ENCODE results near the gene FAM236C. TPM values are rescaled to one million over a fixed set of nuclear protein-coding genes. Genes with fewer than 3 reads are reported as not detected.
A peak's percentile ranks its signal among the peaks of the same experiment; 100 is the strongest.
"Not testable (repeated sequence)": the region's sequence is repeated elsewhere in the genome, so short reads cannot be mapped to it uniquely, and the experiment has no call there.

Gene FAM236C
- total and polyA plus RNA-seq, 7 experiments from 2014 or later: not detected

DNA sequence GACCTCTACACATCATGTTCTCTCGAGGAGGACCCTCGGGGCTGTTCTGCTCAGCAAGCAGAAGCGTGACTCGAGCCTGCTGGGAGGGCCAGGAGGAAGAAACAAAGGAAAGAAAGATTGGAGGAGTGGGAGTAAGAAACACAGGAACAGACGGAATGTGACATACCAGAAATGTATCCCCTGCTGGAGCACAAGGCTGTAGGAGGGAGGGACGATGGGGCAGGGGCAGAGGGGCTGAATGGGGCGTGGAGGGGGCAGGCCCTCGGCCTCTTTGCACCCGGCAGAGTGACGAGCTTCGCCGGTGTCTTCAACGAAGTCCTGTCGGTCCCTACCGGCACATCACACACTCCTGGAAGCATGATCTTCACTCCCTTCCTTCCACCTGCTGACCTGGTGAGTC is 25.5 kb downstream of the FAM236C start, which contains the start of gene FAM236A:
Gene FAM236A, plus strand, starts transcription at position 301 of the 400 bp plus-strand sequence. Its CDS starts 57 bp downstream, at position 358.
- H3K9me3 ChIP-seq (ENCODE audit: control insufficient read depth in 2 of 3, low read length in 3 of 3); H3K36me3 Mint-ChIP-seq; CTCF ChIA-PET; H3K27me3 Mint-ChIP-seq; H3K4me1 ChIP-seq (ENCODE audit: control insufficient read depth in 2 of 2, insufficient read depth in 2 of 2, low read length in 2 of 2); intact Hi-C loops (cut with micrococcal nuclease); H3K27ac Mint-ChIP-seq; H3K4me3 ChIP-seq (ENCODE audit: low read length); H3K9me3 Mint-ChIP-seq; H3K27ac ChIP-seq (ENCODE audit: low read depth, low read length); POLR2A ChIA-PET; H3K36me3 ChIP-seq (ENCODE audit: control insufficient read depth in 2 of 3, insufficient read depth in 3 of 3, low read length in 3 of 3); ATAC-seq; DNase-seq; H3K27me3 ChIP-seq (ENCODE audit: control insufficient read depth in 2 of 2, insufficient read depth in 2 of 2, low read length in 2 of 2); H3K4me1 Mint-ChIP-seq; H3K4me3 Mint-ChIP-seq: not testable (repeated sequence)

DNA sequence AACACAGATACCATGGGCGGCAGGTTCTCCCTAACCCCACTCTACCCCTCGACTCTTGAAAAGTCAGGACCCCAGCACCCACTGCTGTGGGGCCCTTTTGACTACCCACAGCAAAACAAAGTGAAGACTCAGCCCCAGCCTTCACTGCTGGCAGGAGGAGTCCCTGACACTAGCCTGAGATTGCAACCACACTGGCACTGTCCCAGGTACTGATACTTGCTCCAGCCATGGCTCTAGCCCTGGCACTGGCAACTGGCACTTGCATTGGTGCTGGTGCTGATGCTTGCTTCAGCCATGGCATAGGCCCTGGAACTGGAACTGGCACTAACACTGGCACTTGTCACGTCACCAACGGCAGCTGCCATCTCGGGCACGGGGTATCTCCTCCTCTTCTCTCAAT is 29.9 kb downstream of the FAM236C start:
- H3K36me3 ChIP-seq (ENCODE audit: control insufficient read depth in 2 of 3, insufficient read depth in 3 of 3, low read length in 3 of 3); H3K27me3 ChIP-seq (ENCODE audit: control insufficient read depth in 2 of 2, insufficient read depth in 2 of 2, low read length in 2 of 2); H3K4me3 Mint-ChIP-seq; intact Hi-C loops (cut with micrococcal nuclease); CTCF ChIA-PET; H3K36me3 Mint-ChIP-seq; H3K27ac Mint-ChIP-seq; H3K4me3 ChIP-seq (ENCODE audit: low read length); ATAC-seq; POLR2A ChIA-PET; H3K27me3 Mint-ChIP-seq; H3K4me1 ChIP-seq (ENCODE audit: control insufficient read depth in 2 of 2, insufficient read depth in 2 of 2, low read length in 2 of 2); H3K9me3 Mint-ChIP-seq; H3K9me3 ChIP-seq (ENCODE audit: control insufficient read depth in 2 of 3, low read length in 3 of 3); H3K4me1 Mint-ChIP-seq; DNase-seq; H3K27ac ChIP-seq (ENCODE audit: low read depth, low read length): not testable (repeated sequence)

DNA sequence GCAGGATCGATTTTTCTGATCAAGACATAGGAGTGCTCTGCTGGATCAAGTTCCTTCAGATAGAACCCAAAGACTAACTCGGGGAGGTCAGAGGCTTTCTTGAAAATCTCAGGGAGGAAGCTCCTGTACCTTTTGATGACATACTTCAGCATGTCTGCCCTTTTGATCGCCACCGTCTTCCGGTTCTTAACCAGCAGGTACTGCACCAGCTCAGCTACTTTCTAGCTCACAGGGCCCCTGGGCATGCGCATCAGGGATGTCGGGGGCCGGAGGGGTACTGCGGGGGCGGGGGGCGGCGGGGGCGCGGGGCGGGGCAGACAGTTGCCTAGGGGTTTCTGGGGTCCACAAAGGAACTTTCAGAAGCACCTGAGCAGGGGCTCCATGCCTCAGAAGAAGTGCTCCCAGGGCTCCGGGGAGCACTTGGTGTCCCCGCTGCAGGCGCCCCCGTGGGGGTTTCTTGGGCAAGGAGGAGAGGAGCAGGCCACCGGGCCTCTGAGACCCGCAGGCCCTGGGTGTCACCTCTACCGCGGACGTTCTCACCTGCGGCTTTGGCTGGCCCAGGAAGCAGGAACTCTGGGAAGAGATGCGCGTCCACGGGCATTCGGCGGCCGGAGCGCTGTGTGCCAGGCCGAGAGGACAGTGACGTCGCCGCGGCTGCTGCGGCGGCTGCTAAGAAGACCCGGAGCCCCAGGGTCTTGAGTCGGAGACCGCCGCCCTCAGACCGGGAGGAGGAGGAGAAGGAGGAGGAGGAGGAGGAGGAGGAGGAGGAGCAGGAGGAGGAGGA is 30.8 kb downstream of the FAM236C start:
- intact Hi-C loops (cut with micrococcal nuclease); H3K4me3 Mint-ChIP-seq; H3K4me1 ChIP-seq (ENCODE audit: control insufficient read depth in 2 of 2, insufficient read depth in 2 of 2, low read length in 2 of 2); H3K9me3 ChIP-seq (ENCODE audit: control insufficient read depth in 2 of 3, low read length in 3 of 3); H3K27me3 ChIP-seq (ENCODE audit: control insufficient read depth in 2 of 2, insufficient read depth in 2 of 2, low read length in 2 of 2); H3K4me1 Mint-ChIP-seq; H3K27ac Mint-ChIP-seq; H3K4me3 ChIP-seq (ENCODE audit: low read length); H3K27ac ChIP-seq (ENCODE audit: low read depth, low read length); DNase-seq; H3K36me3 Mint-ChIP-seq; H3K36me3 ChIP-seq (ENCODE audit: control insufficient read depth in 2 of 3, insufficient read depth in 3 of 3, low read length in 3 of 3); CTCF ChIA-PET; H3K27me3 Mint-ChIP-seq; H3K9me3 Mint-ChIP-seq; POLR2A ChIA-PET: not testable (repeated sequence)
- ATAC-seq: peak; percentile 80

DNA sequence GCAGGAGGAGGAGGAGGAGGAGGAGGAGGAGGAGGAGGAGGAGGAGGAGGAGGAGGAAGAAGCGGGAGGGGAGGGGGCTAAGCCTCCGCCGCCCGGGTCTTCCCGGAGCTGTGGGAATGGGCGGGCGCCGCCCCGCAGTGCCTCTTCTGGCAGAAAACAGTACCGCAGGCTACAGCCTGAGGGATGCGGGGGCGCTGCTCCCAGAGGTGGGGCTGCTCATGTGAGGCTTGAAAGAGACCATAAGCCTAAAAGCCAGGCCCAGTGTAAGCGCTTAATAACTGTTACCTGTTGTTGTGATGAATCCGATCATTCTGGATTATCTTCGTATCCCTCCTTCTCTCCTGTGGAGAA is 31.4 kb downstream of the FAM236C start, which contains the start of gene DMRTC1:
Gene DMRTC1, minus strand, starts transcription at position 19 of the 351 bp plus-strand sequence. CDS start 68,143 bp downstream, outside the sequence.
- H3K27ac Mint-ChIP-seq; DNase-seq; POLR2A ChIA-PET; H3K27ac ChIP-seq (ENCODE audit: low read depth, low read length); H3K4me3 ChIP-seq (ENCODE audit: low read length); H3K4me3 Mint-ChIP-seq; intact Hi-C loops (cut with micrococcal nuclease); H3K9me3 Mint-ChIP-seq; H3K9me3 ChIP-seq (ENCODE audit: control insufficient read depth in 2 of 3, low read length in 3 of 3); CTCF ChIA-PET; H3K36me3 Mint-ChIP-seq; H3K36me3 ChIP-seq (ENCODE audit: control insufficient read depth in 2 of 3, insufficient read depth in 3 of 3, low read length in 3 of 3); H3K4me1 ChIP-seq (ENCODE audit: control insufficient read depth in 2 of 2, insufficient read depth in 2 of 2, low read length in 2 of 2); H3K27me3 Mint-ChIP-seq; H3K27me3 ChIP-seq (ENCODE audit: control insufficient read depth in 2 of 2, insufficient read depth in 2 of 2, low read length in 2 of 2); H3K4me1 Mint-ChIP-seq: not testable (repeated sequence)
- ATAC-seq: peak; percentile 89

DNA sequence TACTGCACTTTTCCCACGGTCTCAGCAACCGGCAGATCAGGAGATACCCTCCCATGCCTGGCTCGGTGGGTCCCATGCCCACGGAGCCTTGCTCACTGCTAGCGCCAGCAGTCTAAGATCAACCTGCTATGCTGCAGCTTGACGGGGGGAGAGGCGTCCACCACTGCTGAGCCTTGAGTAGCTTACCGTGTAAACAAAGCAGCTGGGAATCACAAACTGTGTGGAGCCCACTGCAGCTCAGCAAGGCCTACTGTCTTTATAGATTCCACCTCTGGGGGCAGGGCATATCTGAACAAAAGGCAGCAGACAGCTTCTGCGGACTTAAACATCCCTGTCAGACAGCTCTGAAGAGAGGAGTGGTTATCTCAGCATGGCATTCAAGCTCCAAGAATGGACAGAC is 47.6 kb downstream of the FAM236C start:
- H3K4me3 ChIP-seq (ENCODE audit: low read length); H3K9me3 ChIP-seq (ENCODE audit: control insufficient read depth in 2 of 3, low read length in 3 of 3); ATAC-seq; CTCF ChIA-PET; intact Hi-C loops (cut with micrococcal nuclease); H3K36me3 Mint-ChIP-seq; H3K4me3 Mint-ChIP-seq; H3K27ac Mint-ChIP-seq; H3K4me1 Mint-ChIP-seq; H3K9me3 Mint-ChIP-seq; H3K27me3 Mint-ChIP-seq; H3K4me1 ChIP-seq (ENCODE audit: control insufficient read depth in 2 of 2, insufficient read depth in 2 of 2, low read length in 2 of 2); POLR2A ChIA-PET; H3K27ac ChIP-seq (ENCODE audit: low read depth, low read length); H3K27me3 ChIP-seq (ENCODE audit: control insufficient read depth in 2 of 2, insufficient read depth in 2 of 2, low read length in 2 of 2); H3K36me3 ChIP-seq (ENCODE audit: control insufficient read depth in 2 of 3, insufficient read depth in 3 of 3, low read length in 3 of 3); DNase-seq: not testable (repeated sequence)

Other genes starting within 250 kb of the FAM236C start
- 1 to 10 TPM in 1 of 5 experiments, under 1 TPM in 4; 0.19 to 1.9 (median 0.41) TPM for gene PHKA1, start 198.3 kb upstream of the FAM236C start, total RNA-seq
- gene PHKA1, start 198.3 kb upstream of the FAM236C start, polyA plus RNA-seq: not detected
- 1 to 10 TPM in 4 of 5 experiments, not detected in 1; 1.6 to 2.7 (median 2.2) TPM for gene DMRTC1B, start 135.7 kb upstream of the FAM236C start, total RNA-seq
- 1 to 10 TPM; 2.7 to 3.1 TPM for gene DMRTC1B, start 135.7 kb upstream of the FAM236C start, polyA plus RNA-seq
- gene FAM236B, start 130.0 kb upstream of the FAM236C start, total RNA-seq: not detected
- not detected for gene FAM236B, start 130.0 kb upstream of the FAM236C start, polyA plus RNA-seq
- gene FAM236D, start 104.4 kb upstream of the FAM236C start, total RNA-seq: not detected
- gene FAM236D, start 104.4 kb upstream of the FAM236C start, polyA plus RNA-seq: not detected
- not detected for gene FAM236A, start 25.6 kb downstream of the FAM236C start, total RNA-seq
- not detected for gene FAM236A, start 25.6 kb downstream of the FAM236C start, polyA plus RNA-seq
- 1 to 10 TPM in 1 of 5 experiments, under 1 TPM in 2, not detected in 2; 0.27 to 1.4 (median 0.96) TPM for gene DMRTC1, start 31.2 kb downstream of the FAM236C start, total RNA-seq
- gene DMRTC1, start 31.2 kb downstream of the FAM236C start, polyA plus RNA-seq: under 1 TPM in 1 of 2 donors, not detected in 1; 0.21 TPM
- gene PABPC1L2B, start 90.3 kb downstream of the FAM236C start, total RNA-seq: not detected
- gene PABPC1L2B, start 90.3 kb downstream of the FAM236C start, polyA plus RNA-seq: not detected
- not detected for gene PABPC1L2A, start 166.9 kb downstream of the FAM236C start, total RNA-seq
- not detected for gene PABPC1L2A, start 166.9 kb downstream of the FAM236C start, polyA plus RNA-seq

Measured in naive thymus-derived CD4-positive, alpha-beta T cell (primary cell).